BLaER1 (cell line): ENCODE results near the gene NDUFS2.
A peak's percentile ranks its signal among the peaks of the same experiment; 100 is the strongest.

Source experiments
- H3K27ac ChIP-seq: shearing (Covaris generic); formaldehyde crosslinking; 2 replicates; pipeline ENCODE4 v1.8.1; 2022
- H3K27me3 ChIP-seq: shearing (Covaris generic); formaldehyde crosslinking; 2 replicates; pipeline ENCODE4 v1.8.1; 2022
- H3K36me3 ChIP-seq: shearing (Covaris generic); formaldehyde crosslinking; 2 replicates; pipeline ENCODE4 v1.8.1; 2022
- H3K4me1 ChIP-seq: shearing (Covaris generic); formaldehyde crosslinking; 2 replicates; pipeline ENCODE4 v1.8.1; 2022
- H3K4me2 ChIP-seq: shearing (Covaris generic); formaldehyde crosslinking; 2 replicates; pipeline ENCODE4 v1.8.1; 2022
- H3K4me3 ChIP-seq: shearing (Covaris generic); formaldehyde crosslinking; 2 replicates; pipeline ENCODE4 v1.8.1; 2022
- H3K9ac ChIP-seq: shearing (Covaris generic); formaldehyde crosslinking; 2 replicates; pipeline ENCODE4 v1.8.1; 2022
- H3K9me3 ChIP-seq: shearing (Covaris generic); formaldehyde crosslinking; 2 replicates; pipeline ENCODE4 v1.8.1; 2022
- H4K20me1 ChIP-seq: shearing (Covaris generic); formaldehyde crosslinking; 2 replicates; pipeline ENCODE4 v1.8.1; 2022
- Cebpa-rat ChIP-seq: shearing (Covaris generic); IDR thresholded peaks from 2 replicates; pipeline ENCODE4 v1.8.1; 2022

Gene NDUFS2

GRCh38 chr1:161199506-161200139, 2.5 kb upstream of the NDUFS2 start:
- Histone ChIP-seq H3K36me3 (peaks cover 13% of the 10 kb centered on the region), H3K27ac (no peak overlapping the region), H3K4me2 (peak overlapping the region; percentile 88), H3K9ac (no peak overlapping the region), H4K20me1 (no peaks in the 10 kb centered on the region), H3K27me3 (no peaks in the 10 kb centered on the region), H3K9me3 (no peaks in the 10 kb centered on the region), H3K4me1 (peaks cover 86% of the 10 kb centered on the region), H3K4me3 (no peak overlapping the region)
- TF ChIP-seq Cebpa-rat: no peak

GRCh38 chr1:161200421-161200991, 1.7 kb upstream of the NDUFS2 start:
- H3K36me3 ChIP-seq: peaks cover 20% of the 10 kb centered on the region
- H3K4me2 ChIP-seq: peak overlapping the region; percentile 88
- H3K27ac ChIP-seq: peak overlapping the region; percentile 86
- H4K20me1 ChIP-seq: no peaks in the 10 kb centered on the region
- no peaks in the 10 kb centered on the region for H3K9me3 ChIP-seq
- no peak for TF ChIP-seq Cebpa-rat
- H3K4me1 ChIP-seq: peaks cover 77% of the 10 kb centered on the region
- H3K4me3 ChIP-seq: no peak overlapping the region
- no peak overlapping the region for H3K9ac ChIP-seq
- H3K27me3 ChIP-seq: no peaks in the 10 kb centered on the region

GRCh38 chr1:161200992-161201835, 953 bp upstream of the NDUFS2 start:
- Histone ChIP-seq H3K4me2 (peak overlapping the region; percentile 88), H3K9me3 (no peaks in the 10 kb centered on the region), H3K36me3 (peaks cover 28% of the 10 kb centered on the region), H4K20me1 (no peaks in the 10 kb centered on the region), H3K4me3 (peak overlapping the region; percentile 74), H3K4me1 (peaks cover 71% of the 10 kb centered on the region), H3K9ac (peak overlapping the region; percentile 83), H3K27ac (peak overlapping the region; percentile 86), H3K27me3 (no peaks in the 10 kb centered on the region)
- no peak for TF ChIP-seq Cebpa-rat

GRCh38 chr1:161206411-161207140, 4.4 kb downstream of the NDUFS2 start:
- H3K9me3 ChIP-seq: no peaks in the 10 kb centered on the region
- H3K9ac ChIP-seq: no peak overlapping the region
- no peaks in the 10 kb centered on the region for H3K27me3 ChIP-seq
- 0 out of 2 replicates have a peak, but pooled peaks cover 7% of the 10 kb centered on the region for H4K20me1 ChIP-seq
- H3K4me2 ChIP-seq: no peak overlapping the region
- no peak overlapping the region for H3K27ac ChIP-seq
- H3K36me3 ChIP-seq: peaks cover 81% of the 10 kb centered on the region
- no peak overlapping the region for H3K4me3 ChIP-seq
- H3K4me1 ChIP-seq: peaks cover 28% of the 10 kb centered on the region
- TF ChIP-seq Cebpa-rat: no peak

GRCh38 chr1:161207173-161207572, 5.0 kb downstream of the NDUFS2 start:
- Histone ChIP-seq H3K27me3 (no peaks in the 10 kb centered on the region), H3K9me3 (no peaks in the 10 kb centered on the region), H3K36me3 (peaks cover 87% of the 10 kb centered on the region), H3K4me2 (no peak overlapping the region), H4K20me1 (0 out of 2 replicates have a peak, but pooled peaks cover 7% of the 10 kb centered on the region), H3K4me1 (peaks cover 24% of the 10 kb centered on the region), H3K9ac (no peak overlapping the region), H3K27ac (no peak overlapping the region), H3K4me3 (no peak overlapping the region)
- TF ChIP-seq Cebpa-rat: no peak

GRCh38 chr1:161209790-161210409, 7.7 kb downstream of the NDUFS2 start:
- no peak overlapping the region for H3K9ac ChIP-seq
- H3K27me3 ChIP-seq: no peaks in the 10 kb centered on the region
- peaks cover 19% of the 10 kb centered on the region for H3K4me1 ChIP-seq
- no peak for TF ChIP-seq Cebpa-rat
- peaks cover 22% of the 10 kb centered on the region for H4K20me1 ChIP-seq
- H3K36me3 ChIP-seq: peaks cover 98% of the 10 kb centered on the region
- no peak overlapping the region for H3K27ac ChIP-seq
- no peak overlapping the region for H3K4me3 ChIP-seq
- no peaks in the 10 kb centered on the region for H3K9me3 ChIP-seq
- H3K4me2 ChIP-seq: no peak overlapping the region

- H3K9me3 ChIP-seq: no peaks in the 10 kb centered on the region
- H3K4me2 ChIP-seq: peak overlapping the region; percentile 71
- no peak overlapping the region for H3K4me3 ChIP-seq
- no peak for TF ChIP-seq Cebpa-rat
- peaks cover 24% of the 10 kb centered on the region for H3K27me3 ChIP-seq
- H3K9ac ChIP-seq: no peak overlapping the region
- H3K27ac ChIP-seq: no peak overlapping the region
- H4K20me1 ChIP-seq: peaks cover 54% of the 10 kb centered on the region
- peaks cover 54% of the 10 kb centered on the region for H3K36me3 ChIP-seq
- peaks cover 60% of the 10 kb centered on the region for H3K4me1 ChIP-seq
Measured at GRCh38 chr1:161214369-161214768, 12.2 kb downstream of the NDUFS2 start.

GRCh38 chr1:161215076-161215475, 12.9 kb downstream of the NDUFS2 start, which contains the start of gene FCER1G:
FCER1G (plus strand) TSS chr1:161215295; CDS start chr1:161215322, 27 bp downstream.
- H3K4me2 ChIP-seq: peak within 1 kb of the TSS; percentile 71
- peak within 1 kb of the TSS; percentile 27; the same call in 1 of the 2 replicates for H3K4me3 ChIP-seq
- H3K9me3 ChIP-seq: no peaks in the 10 kb centered on the region
- H3K27me3 ChIP-seq: peaks cover 31% of the 10 kb centered on the region
- H3K4me1 ChIP-seq: peaks cover 53% of the 10 kb centered on the region
- H3K36me3 ChIP-seq: peaks cover 47% of the 10 kb centered on the region
- TF ChIP-seq Cebpa-rat: no peak
- no peak within 1 kb of the TSS for H3K27ac ChIP-seq
- peaks cover 52% of the 10 kb centered on the region for H4K20me1 ChIP-seq
- no peak within 1 kb of the TSS for H3K9ac ChIP-seq
